ENCODE data around the gene SCP2.

DNA sequence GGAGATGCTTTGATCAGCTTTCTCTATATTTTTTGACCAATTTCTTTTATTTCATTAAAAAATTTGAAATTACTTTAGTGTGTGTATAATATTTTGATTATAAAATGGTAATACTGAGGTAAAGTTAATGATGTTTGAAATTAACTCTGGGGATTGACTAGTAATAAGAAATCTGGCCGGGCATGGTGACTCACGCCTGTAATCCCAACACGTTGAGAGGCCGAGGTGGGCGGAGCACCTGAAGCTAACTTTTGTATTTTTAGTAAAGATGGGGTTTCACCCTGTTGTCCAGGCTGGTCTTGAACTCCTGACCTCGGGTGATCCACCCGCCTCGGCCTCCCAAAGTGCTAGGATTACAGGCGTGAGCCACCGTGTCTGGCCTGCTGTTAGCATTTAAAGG lies 17.5 kb downstream of the SCP2 start:
- TF ChIP-seq, protein P1, sequence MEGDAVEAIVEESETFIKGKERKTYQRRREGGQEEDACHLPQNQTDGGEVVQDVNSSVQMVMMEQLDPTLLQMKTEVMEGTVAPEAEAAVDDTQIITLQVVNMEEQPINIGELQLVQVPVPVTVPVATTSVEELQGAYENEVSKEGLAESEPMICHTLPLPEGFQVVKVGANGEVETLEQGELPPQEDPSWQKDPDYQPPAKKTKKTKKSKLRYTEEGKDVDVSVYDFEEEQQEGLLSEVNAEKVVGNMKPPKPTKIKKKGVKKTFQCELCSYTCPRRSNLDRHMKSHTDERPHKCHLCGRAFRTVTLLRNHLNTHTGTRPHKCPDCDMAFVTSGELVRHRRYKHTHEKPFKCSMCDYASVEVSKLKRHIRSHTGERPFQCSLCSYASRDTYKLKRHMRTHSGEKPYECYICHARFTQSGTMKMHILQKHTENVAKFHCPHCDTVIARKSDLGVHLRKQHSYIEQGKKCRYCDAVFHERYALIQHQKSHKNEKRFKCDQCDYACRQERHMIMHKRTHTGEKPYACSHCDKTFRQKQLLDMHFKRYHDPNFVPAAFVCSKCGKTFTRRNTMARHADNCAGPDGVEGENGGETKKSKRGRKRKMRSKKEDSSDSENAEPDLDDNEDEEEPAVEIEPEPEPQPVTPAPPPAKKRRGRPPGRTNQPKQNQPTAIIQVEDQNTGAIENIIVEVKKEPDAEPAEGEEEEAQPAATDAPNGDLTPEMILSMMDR (IDR thresholded peaks at IDR 0.05) = no peak
- TF ChIP-seq POLR2AphosphoS5 (IDR thresholded peaks at IDR 0.05) = no peak
